Activated naive CD8-positive, alpha-beta T cell (primary cell): ENCODE results near the gene CCNY.

Experiments used
- H3K27ac Mint-ChIP-seq: one replicate; pipeline ENCODE4 v1.8.0; 2021; ENCODE audit warnings: mixed read lengths
- H3K27me3 Mint-ChIP-seq: one replicate; pipeline ENCODE4 v1.8.0; 2021; ENCODE audit warnings: mixed read lengths
- H3K36me3 Mint-ChIP-seq: one replicate; pipeline ENCODE4 v1.8.0; 2021; ENCODE audit warnings: mixed read lengths
- H3K4me1 Mint-ChIP-seq: one replicate; pipeline ENCODE4 v1.8.0; 2021; ENCODE audit warnings: low read depth, mixed read lengths
- H3K4me3 Mint-ChIP-seq: one replicate; pipeline ENCODE4 v1.8.0; 2021; ENCODE audit warnings: mild to moderate bottlenecking, mixed read lengths
- H3K9me3 Mint-ChIP-seq: one replicate; pipeline ENCODE4 v1.8.0; 2021; ENCODE audit warnings: low read depth, mixed read lengths

Gene CCNY

DNA sequence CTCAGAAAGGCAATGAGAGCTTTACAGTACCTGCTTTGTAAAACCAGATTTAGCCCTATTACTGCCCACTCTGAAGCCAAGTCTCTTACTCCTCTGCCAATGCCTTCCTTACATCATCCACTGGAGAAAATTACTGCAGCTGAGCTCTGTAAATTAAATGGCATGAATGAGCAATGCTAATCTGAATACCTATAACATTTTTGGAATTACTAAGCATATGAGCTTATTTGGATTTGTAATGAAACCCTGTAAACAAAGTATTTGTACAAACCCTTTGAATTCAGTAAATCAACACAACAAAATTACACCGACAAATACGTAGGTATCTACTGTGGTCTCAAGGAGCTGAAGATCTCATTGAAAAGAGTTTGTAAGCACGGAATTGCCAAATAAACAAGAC, 12.1 kb upstream of the CCNY start:
- peaks cover 5% of the 10 kb centered on the region for H3K9me3 Mint-ChIP-seq
- no peak overlapping the region for H3K4me3 Mint-ChIP-seq
- H3K27ac Mint-ChIP-seq = no peak overlapping the region
- no peaks in the 10 kb centered on the region for H3K27me3 Mint-ChIP-seq
- peaks cover 10% of the 10 kb centered on the region for H3K36me3 Mint-ChIP-seq
- peaks cover 22% of the 10 kb centered on the region for H3K4me1 Mint-ChIP-seq

GRCh38 chr10:35326466-35327235, 9.7 kb upstream of the CCNY start:
- no peak overlapping the region for H3K27ac Mint-ChIP-seq
- H3K27me3 Mint-ChIP-seq = no peaks in the 10 kb centered on the region
- H3K4me1 Mint-ChIP-seq = peaks cover 34% of the 10 kb centered on the region
- H3K9me3 Mint-ChIP-seq = peaks cover 5% of the 10 kb centered on the region
- peaks cover 10% of the 10 kb centered on the region for H3K36me3 Mint-ChIP-seq
- no peak overlapping the region for H3K4me3 Mint-ChIP-seq

GRCh38 chr10:35327790-35328403, 8.4 kb upstream of the CCNY start:
- no peaks in the 10 kb centered on the region for H3K9me3 Mint-ChIP-seq

GRCh38 chr10:35328404-35329037, 7.8 kb upstream of the CCNY start:
- peaks cover 45% of the 10 kb centered on the region for H3K4me1 Mint-ChIP-seq
- H3K27ac Mint-ChIP-seq = peak overlapping the region; percentile 22
- no peaks in the 10 kb centered on the region for H3K9me3 Mint-ChIP-seq
- H3K27me3 Mint-ChIP-seq = no peaks in the 10 kb centered on the region
- H3K36me3 Mint-ChIP-seq = peaks cover under 1% of the 10 kb centered on the region
- H3K4me3 Mint-ChIP-seq = no peak overlapping the region

More at GRCh38 chr10:35327790-35328403, 8.4 kb upstream of the CCNY start:
- Mint-ChIP-seq H3K27me3 (no peaks in the 10 kb centered on the region), H3K4me3 (no peak overlapping the region), H3K36me3 (peaks cover 5% of the 10 kb centered on the region), H3K27ac (no peak overlapping the region), H3K4me1 (peaks cover 43% of the 10 kb centered on the region)

DNA sequence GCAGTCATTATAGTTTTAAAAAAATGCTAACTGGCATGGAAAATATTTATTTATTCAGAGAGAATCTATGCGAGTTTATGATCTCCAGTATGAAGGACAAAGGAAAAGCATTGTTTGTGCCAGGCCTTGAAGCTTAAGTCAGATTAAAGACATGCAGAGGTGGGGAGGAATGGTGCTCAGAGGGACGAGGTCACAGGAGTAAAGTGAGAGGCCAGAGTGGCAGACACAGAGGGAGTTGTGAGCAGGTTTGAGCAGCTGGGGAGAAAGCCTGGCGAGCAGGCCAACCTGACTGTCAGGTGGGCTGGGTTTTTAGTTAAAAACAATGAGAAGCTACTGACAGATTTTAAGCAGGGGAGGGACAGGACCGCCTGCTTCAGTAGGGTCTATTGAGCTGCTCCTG, 6.8 kb upstream of the CCNY start:
- H3K27me3 Mint-ChIP-seq = no peaks in the 10 kb centered on the region
- no peaks in the 10 kb centered on the region for H3K9me3 Mint-ChIP-seq
- H3K36me3 Mint-ChIP-seq = peaks cover 3% of the 10 kb centered on the region
- peaks cover 53% of the 10 kb centered on the region for H3K4me1 Mint-ChIP-seq
- peak overlapping the region; percentile 52 for H3K27ac Mint-ChIP-seq
- H3K4me3 Mint-ChIP-seq = no peak overlapping the region

- Mint-ChIP-seq H3K4me1 (peaks cover 62% of the 10 kb centered on the region), H3K4me3 (no peak overlapping the region), H3K36me3 (peaks cover 3% of the 10 kb centered on the region), H3K27me3 (no peaks in the 10 kb centered on the region), H3K9me3 (no peaks in the 10 kb centered on the region), H3K27ac (peak overlapping the region; percentile 61)
These were observed 4.2 kb upstream of the CCNY start for GRCh38 chr10:35331894-35332640.

GRCh38 chr10:35334297-35334696, 2.0 kb upstream of the CCNY start:
- Mint-ChIP-seq H3K27ac (no peak overlapping the region), H3K27me3 (no peaks in the 10 kb centered on the region), H3K36me3 (peaks cover 3% of the 10 kb centered on the region), H3K9me3 (no peaks in the 10 kb centered on the region), H3K4me1 (peaks cover 66% of the 10 kb centered on the region), H3K4me3 (peak overlapping the region; percentile 80)

DNA sequence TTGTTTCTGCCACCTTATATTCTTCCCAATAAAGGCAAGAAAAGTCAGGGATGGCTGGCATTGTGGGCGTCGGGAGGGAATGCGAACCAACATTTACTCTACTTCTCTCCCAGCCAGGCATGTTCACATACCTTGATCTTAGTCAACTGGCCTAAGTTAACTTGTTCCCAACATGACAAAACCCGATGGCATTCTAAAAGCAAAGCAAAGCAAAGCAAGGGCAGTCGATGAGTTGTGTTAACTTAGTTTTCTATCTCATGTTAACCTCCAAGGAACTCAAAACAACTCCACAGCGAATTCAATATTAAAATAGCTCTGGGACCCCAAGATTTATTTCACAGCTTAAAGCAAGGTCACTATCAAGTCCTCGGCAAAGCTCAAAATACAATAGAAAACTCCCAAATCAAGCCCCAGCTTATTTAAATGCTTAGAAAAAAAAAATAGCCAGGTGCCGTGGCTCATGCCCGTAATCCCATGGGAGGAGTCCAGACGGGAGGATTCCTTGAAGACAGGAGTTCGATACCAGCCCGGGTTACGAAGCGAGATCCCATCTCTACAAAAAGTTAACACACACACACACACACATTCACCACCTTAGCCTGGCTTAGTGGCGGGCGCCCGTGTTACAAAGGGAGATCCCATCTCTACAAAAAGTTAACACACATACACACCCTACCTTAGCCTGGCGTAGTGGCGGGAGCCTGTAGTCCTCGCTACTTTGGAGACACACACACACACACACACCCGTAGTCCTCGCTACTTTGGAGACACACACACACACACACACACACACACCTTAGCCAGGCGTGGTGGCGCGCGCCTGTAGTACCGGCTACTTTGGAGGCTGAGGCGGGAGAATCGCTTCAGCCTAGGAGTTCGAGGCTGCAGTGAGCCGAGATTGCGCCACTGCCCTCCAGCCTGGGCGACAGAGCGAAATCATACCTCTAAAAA, 901 bp upstream of the CCNY start:
- H3K36me3 Mint-ChIP-seq = peaks cover 3% of the 10 kb centered on the region
- H3K27ac Mint-ChIP-seq = peak overlapping the region; percentile 92
- peaks cover 65% of the 10 kb centered on the region for H3K4me1 Mint-ChIP-seq
- no peaks in the 10 kb centered on the region for H3K27me3 Mint-ChIP-seq
- no peaks in the 10 kb centered on the region for H3K9me3 Mint-ChIP-seq
- H3K4me3 Mint-ChIP-seq = peak overlapping the region; percentile 93

DNA sequence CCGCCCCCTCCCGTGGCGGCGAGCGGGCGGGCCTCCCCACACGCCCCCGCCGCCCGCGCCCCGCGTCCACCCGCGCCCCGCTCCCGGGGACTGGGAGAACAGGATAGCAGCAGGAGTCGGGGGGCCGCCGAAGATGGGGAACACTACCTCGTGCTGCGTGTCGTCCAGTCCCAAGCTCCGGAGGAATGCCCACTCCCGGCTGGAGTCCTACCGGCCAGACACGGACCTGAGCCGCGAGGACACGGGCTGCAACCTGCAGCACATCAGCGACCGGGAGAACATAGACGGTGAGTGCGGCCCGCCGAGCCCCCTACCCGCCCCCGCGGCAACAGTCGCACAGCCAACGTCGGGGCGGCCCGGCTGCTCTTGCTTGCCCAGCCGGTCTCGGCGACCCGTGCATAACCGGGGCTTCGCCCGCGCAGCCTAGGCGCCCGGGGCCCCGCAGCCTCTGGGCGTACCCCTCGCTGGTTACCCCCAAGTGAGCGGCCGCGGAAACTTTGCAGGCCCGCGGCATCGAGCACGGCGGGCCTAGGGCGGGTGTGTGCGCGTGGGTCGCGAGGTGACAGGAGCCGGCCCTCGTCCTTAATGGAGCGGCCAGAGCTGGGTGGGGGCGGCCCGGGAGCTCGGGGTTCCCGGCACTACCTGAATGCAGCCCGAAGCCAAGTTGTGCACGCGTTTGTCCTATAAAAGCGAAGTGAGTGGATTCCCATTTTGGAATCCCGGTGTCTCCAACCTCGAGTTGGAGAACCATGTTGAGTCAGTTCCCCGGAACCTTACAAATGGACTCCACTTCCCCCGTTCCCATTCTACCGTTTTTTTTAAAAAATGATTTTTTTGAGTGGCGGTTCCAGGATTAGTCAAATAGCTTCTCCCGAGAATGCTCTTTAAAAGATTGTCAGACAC, 863 bp downstream of the CCNY start:
- no peaks in the 10 kb centered on the region for H3K9me3 Mint-ChIP-seq

DNA sequence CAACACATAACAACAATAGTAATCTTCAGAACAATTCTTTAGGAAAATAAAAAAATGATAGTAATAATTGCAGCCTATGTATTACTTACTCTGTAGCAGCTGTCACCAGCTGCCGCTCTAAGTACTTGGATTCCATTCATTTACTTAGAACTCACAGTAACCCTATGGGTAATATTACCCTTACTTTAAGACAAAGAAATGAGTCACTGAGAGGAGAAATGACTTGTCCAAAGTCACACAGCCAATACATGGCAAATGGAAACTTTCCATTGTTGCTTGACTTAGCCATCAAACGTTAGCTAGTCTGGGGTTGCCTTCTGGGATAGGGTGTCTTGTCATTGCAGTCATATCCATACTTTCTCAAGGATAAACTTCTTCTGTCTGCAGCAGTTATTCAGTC, 3.6 kb downstream of the CCNY start:
- Mint-ChIP-seq H3K36me3 (peaks cover 3% of the 10 kb centered on the region), H3K27me3 (no peaks in the 10 kb centered on the region), H3K27ac (peak overlapping the region; percentile 91), H3K4me1 (peaks cover 72% of the 10 kb centered on the region), H3K4me3 (peak overlapping the region; percentile 92), H3K9me3 (no peaks in the 10 kb centered on the region)

More for the DNA sequence above, 863 bp downstream of the CCNY start:
- H3K36me3 Mint-ChIP-seq = peaks cover 4% of the 10 kb centered on the region
- H3K27me3 Mint-ChIP-seq = no peaks in the 10 kb centered on the region
- H3K27ac Mint-ChIP-seq = peak overlapping the region; percentile 88
- peak overlapping the region; percentile 92 for H3K4me3 Mint-ChIP-seq
- H3K4me1 Mint-ChIP-seq = peaks cover 73% of the 10 kb centered on the region

- no peaks in the 10 kb centered on the region for H3K27me3 Mint-ChIP-seq
- peak overlapping the region; percentile 91 for H3K27ac Mint-ChIP-seq
- H3K36me3 Mint-ChIP-seq = peaks cover 3% of the 10 kb centered on the region
- peak overlapping the region; percentile 50 for H3K4me3 Mint-ChIP-seq
- peaks cover 71% of the 10 kb centered on the region for H3K4me1 Mint-ChIP-seq
- H3K9me3 Mint-ChIP-seq = no peaks in the 10 kb centered on the region
These were observed 4.7 kb downstream of the CCNY start for GRCh38 chr10:35340975-35341374.

DNA sequence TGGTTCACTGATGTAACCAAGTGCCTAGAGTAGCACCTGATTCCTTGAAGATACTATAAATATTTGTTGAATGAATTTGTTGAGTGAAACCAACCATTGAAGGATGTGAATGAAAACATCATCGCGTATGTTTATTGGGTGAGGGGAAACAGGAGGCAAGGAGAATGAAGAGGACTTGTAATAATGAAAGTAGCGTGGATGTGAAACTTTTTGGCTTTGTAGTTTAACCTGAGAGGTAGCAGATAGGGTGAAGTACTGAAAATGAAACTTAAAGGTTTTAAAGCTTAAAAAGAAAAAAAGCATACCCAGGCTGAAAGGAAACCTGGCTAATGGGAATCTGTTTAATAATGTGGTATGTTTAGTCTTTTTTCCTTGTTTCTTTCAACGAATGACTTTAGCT, 5.2 kb downstream of the CCNY start:
- H3K4me1 Mint-ChIP-seq = peaks cover 76% of the 10 kb centered on the region
- peak overlapping the region; percentile 50 for H3K4me3 Mint-ChIP-seq
- peaks cover 3% of the 10 kb centered on the region for H3K36me3 Mint-ChIP-seq
- H3K27ac Mint-ChIP-seq = peak overlapping the region; percentile 91
- no peaks in the 10 kb centered on the region for H3K27me3 Mint-ChIP-seq
- H3K9me3 Mint-ChIP-seq = no peaks in the 10 kb centered on the region

- Mint-ChIP-seq H3K36me3 (peaks cover 3% of the 10 kb centered on the region), H3K4me3 (peak overlapping the region; percentile 34), H3K4me1 (peaks cover 82% of the 10 kb centered on the region), H3K27me3 (no peaks in the 10 kb centered on the region), H3K9me3 (no peaks in the 10 kb centered on the region), H3K27ac (peak overlapping the region; percentile 70)
These were observed 6.0 kb downstream of the CCNY start for GRCh38 chr10:35342183-35342753.
